Smooth muscle cell (in vitro differentiated cells): ENCODE measurements around the gene ADGRA1. TPM values are rescaled to one million over a fixed set of nuclear protein-coding genes. Genes with fewer than 3 reads are reported as not detected.
"Not testable (repeated sequence)": the region's sequence is repeated elsewhere in the genome, so short reads cannot be mapped to it uniquely, and the experiment has no call there.

ENCODE experiments used
- DNase-seq: peaks from one replicate; lab custom pipeline; 2025; ENCODE audit not compliant: unreplicated experiment; lab: John Stamatoyannopoulos, UW
- H2AFZ ChIP-seq: fragments of 200-600 bp; sonication (generic); 2 replicates; pipeline ENCODE4 v1.6.0; 2016; ENCODE audit warnings: antibody characterized with exemption, low read depth, mild to moderate bottlenecking
- H3F3A ChIP-seq: fragments of 200-600 bp; sonication (generic); 2 replicates; pipeline ENCODE4 v1.6.0; 2017; ENCODE audit warnings: antibody characterized with exemption, low read depth
- H3K27ac ChIP-seq: fragments of 200-600 bp; sonication (generic); 2 replicates; pipeline ENCODE4 v1.5.1; 2016; ENCODE audit warnings: low read depth, mild to moderate bottlenecking
- H3K27me3 ChIP-seq: fragments of 200-600 bp; sonication (generic); 2 replicates; pipeline ENCODE4 v1.6.1; 2016; ENCODE audit warnings: low read depth, mild to moderate bottlenecking
- H3K36me3 ChIP-seq: fragments of 200-600 bp; sonication (generic); 2 replicates; pipeline ENCODE4 v1.5.1; 2016; ENCODE audit warnings: low read depth
- H3K4me1 ChIP-seq: fragments of 200-600 bp; sonication (generic); 2 replicates; pipeline ENCODE4 v1.5.1; 2016; ENCODE audit warnings: low read depth
- H3K4me2 ChIP-seq: fragments of 200-600 bp; sonication (generic); 2 replicates; pipeline ENCODE4 v1.6.0; 2016; ENCODE audit warnings: mild to moderate bottlenecking
- H3K4me3 ChIP-seq: fragments of 200-600 bp; sonication (generic); 2 replicates; pipeline ENCODE4 v1.5.1; 2016; ENCODE audit warnings: mild to moderate bottlenecking
- H3K79me2 ChIP-seq: fragments of 200-600 bp; sonication (generic); 2 replicates; pipeline ENCODE4 v1.6.0; 2016; ENCODE audit warnings: low read depth, mild to moderate bottlenecking
- H3K9ac ChIP-seq: fragments of 200-600 bp; sonication (generic); 2 replicates; pipeline ENCODE4 v1.6.0; 2016; ENCODE audit warnings: low read depth
- H3K9me3 ChIP-seq: fragments of 200-600 bp; sonication (generic); replicated peaks from 2 replicates; pipeline ENCODE4 v1.5.1; 2016; ENCODE audit warnings: low read depth
- H4K20me1 ChIP-seq: fragments of 200-600 bp; sonication (generic); 2 replicates; pipeline ENCODE4 v1.6.0; 2016; ENCODE audit warnings: low read depth
- WGBS: methylation state at CpG from one replicate; pipeline ENCODE4 v1.1.7; 2016; ENCODE audit warnings: low lambda C conversion rate; 5-methylcytosine and 5-hydroxymethylcytosine counted together
- polyA plus RNA-seq: library from polyadenylated mRNA; unstranded; fragments of >200 nt; fragmentation: Nextera tagmentation; extraction: Ambion mirVana; gene quantifications from 2 replicates; pipeline ENCODE4 v1.2.1, GENCODE V29; 2016
- total RNA-seq: library from RNA; depleted of rRNA; stranded (reverse); fragments of >200 nt; gene quantifications from 2 replicates; pipeline ENCODE4 v1.2.3, GENCODE V29; 2014
- TF ChIP-seq, protein P1 (sequence below): fragments of 200-600 bp; sonication (generic); IDR thresholded peaks from 2 replicates; pipeline ENCODE4 v1.5.1; 2017; ENCODE audit warnings: borderline replicate concordance, mild to moderate bottlenecking, antibody characterized with exemption; ENCODE audit not compliant: insufficient read depth, poor library complexity, severe bottlenecking

The ADGRA1 gene
- total and polyA plus RNA-seq, 2 experiments from 2014 or later = not detected

DNA sequence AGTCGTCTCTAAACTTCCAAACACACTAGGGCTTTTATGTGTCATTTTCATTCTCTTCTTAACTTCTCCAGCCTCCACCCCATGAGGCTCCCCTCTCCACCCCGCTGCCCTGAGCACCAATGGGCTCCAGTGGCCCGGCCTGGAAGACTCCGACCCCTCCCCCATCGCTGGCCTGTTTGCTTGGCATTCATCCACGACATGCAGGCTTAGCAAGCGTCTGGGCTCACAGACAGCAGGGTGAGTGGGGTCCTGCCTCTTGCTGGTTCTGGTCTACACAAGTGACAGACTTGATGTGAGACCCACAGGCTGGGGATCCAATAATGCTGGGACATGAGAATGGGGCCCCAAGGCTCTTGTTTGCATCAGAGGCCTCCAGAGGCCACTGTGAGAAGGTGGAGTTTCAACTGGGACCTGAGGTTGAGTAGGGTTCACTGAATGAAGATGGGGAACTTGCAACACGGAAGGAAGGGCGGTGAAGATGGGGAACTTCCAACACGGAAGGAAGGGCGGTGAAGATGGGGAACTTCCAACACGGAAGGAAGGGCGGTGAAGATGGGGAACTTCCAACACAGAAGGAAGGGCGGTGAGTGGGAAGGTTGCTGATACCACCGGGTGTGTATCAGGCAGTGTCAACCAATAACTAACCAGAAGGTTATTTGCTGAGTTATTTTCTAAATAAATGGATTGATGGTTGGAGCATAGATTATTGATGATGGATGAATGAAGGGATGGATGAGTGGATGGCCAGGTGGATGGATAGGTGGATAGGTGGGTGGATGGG, 86.3 kb downstream of the ADGRA1 start:
- no peak for DNase-seq
- Histone ChIP-seq H3K27ac (no peak overlapping the region), H3K4me1 (no peaks in the 10 kb centered on the region), H3K4me3 (no peak overlapping the region), H3K27me3 (no peaks in the 10 kb centered on the region), H3K79me2 (no peaks in the 10 kb centered on the region), H3K9me3 (no peaks in the 10 kb centered on the region), H3K4me2 (no peak overlapping the region), H3K36me3 (no peaks in the 10 kb centered on the region), H4K20me1 (no peaks in the 10 kb centered on the region), H3K9ac (no peak overlapping the region), H3F3A (no peaks in the 10 kb centered on the region), H2AFZ (no peak overlapping the region)
- TF ChIP-seq, protein P1, sequence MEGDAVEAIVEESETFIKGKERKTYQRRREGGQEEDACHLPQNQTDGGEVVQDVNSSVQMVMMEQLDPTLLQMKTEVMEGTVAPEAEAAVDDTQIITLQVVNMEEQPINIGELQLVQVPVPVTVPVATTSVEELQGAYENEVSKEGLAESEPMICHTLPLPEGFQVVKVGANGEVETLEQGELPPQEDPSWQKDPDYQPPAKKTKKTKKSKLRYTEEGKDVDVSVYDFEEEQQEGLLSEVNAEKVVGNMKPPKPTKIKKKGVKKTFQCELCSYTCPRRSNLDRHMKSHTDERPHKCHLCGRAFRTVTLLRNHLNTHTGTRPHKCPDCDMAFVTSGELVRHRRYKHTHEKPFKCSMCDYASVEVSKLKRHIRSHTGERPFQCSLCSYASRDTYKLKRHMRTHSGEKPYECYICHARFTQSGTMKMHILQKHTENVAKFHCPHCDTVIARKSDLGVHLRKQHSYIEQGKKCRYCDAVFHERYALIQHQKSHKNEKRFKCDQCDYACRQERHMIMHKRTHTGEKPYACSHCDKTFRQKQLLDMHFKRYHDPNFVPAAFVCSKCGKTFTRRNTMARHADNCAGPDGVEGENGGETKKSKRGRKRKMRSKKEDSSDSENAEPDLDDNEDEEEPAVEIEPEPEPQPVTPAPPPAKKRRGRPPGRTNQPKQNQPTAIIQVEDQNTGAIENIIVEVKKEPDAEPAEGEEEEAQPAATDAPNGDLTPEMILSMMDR = no peak
- 93% methylated on average over 15 of the region's 15 CpGs for WGBS

DNA sequence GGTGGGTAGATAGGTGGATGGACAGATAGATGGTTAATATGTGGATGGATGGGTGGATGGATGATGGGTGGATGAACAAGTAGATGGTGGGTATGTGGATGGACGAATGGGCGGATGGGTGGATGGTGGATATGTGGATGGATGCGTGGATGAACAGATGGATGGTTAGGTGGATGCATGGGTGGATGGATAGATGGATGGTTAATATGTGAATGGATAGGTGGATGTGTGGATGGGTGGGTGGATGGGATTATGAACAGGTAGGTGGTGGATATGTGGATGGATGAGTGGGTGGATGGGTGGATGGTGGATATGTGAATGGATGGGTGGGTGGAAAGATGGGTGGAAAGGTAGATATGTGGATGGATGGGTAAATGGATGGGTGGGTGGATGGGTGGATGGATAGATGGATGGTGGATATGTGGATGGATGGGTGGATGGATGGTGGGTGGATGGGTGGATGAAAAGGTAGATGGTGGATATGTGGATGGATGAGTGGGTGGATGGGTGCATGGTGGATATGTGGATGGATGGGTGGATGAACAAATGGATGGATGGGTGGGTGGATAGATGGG, 87.1 kb downstream of the ADGRA1 start:
- Histone ChIP-seq H3K27me3 (no peaks in the 10 kb centered on the region), H3K4me3 (no peak overlapping the region), H3K36me3 (no peaks in the 10 kb centered on the region), H3K4me2 (no peak overlapping the region), H3K4me1 (no peaks in the 10 kb centered on the region), H4K20me1 (no peaks in the 10 kb centered on the region), H3K79me2 (no peaks in the 10 kb centered on the region), H3K27ac (no peak overlapping the region), H2AFZ (no peak overlapping the region), H3K9me3 (no peaks in the 10 kb centered on the region), H3F3A (no peaks in the 10 kb centered on the region), H3K9ac (no peak overlapping the region)
- TF ChIP-seq, protein P1 = no peak
- no peak for DNase-seq
- 67% methylated on average over 3 of the region's 3 CpGs for WGBS

DNA sequence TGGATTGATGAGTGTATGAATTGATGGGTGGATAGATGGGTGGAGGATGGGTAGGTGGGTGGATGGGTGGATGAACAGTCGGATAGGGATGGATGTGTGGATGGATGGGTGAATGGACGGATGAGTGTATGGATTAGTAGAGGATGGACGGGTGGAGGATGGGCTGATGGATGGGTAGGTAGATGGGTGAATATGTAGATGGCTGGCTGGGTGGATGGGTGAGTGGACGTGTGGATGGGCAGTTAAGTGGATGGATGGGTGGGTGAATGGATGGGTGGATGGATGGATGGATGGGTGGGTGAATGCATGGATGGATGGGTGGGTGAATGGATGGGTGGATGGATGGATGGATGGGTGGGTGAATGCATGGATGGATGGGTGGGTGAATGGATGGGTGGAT, 87.9 kb downstream of the ADGRA1 start:
- not testable (repeated sequence) for H3K9me3 ChIP-seq, DNase-seq, H3K9ac ChIP-seq, H3F3A ChIP-seq, H4K20me1 ChIP-seq, H3K4me1 ChIP-seq, H3K79me2 ChIP-seq, H3K27me3 ChIP-seq, H3K27ac ChIP-seq, H3K4me3 ChIP-seq, H3K4me2 ChIP-seq, H2AFZ ChIP-seq, H3K36me3 ChIP-seq
- 96% methylated on average over 4 of the region's 4 CpGs for WGBS

DNA sequence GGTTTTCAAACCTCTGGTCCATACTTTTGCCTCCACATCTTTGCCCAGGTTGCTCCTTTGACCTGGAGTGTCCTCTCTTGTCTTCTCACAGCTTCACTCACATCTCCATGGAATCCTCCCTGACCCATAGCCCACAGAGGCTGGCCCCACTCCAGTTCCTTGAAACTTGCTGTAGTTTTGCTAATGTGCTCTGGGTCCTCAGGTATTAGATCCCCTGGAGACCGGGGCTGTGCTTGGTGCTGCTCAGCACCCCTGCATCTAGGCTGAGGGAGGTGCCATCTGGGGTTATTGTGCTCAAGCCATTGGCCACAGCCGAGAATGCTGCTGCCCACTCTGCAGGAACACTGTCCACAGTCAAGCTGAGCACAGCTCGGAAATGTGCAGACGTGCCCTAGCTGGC, 88.8 kb downstream of the ADGRA1 start:
- no peak overlapping the region for H3K4me3 ChIP-seq
- 91% methylated on average over 4 of the region's 4 CpGs for WGBS
- H4K20me1 ChIP-seq = no peaks in the 10 kb centered on the region
- TF ChIP-seq, protein P1 = no peak
- no peak overlapping the region for H3K27ac ChIP-seq
- DNase-seq = no peak
- no peaks in the 10 kb centered on the region for H3K4me1 ChIP-seq
- no peaks in the 10 kb centered on the region for H3K27me3 ChIP-seq
- no peak overlapping the region for H3K4me2 ChIP-seq
- H3K36me3 ChIP-seq = no peaks in the 10 kb centered on the region
- no peaks in the 10 kb centered on the region for H3K79me2 ChIP-seq
- H2AFZ ChIP-seq = no peak overlapping the region
- H3K9me3 ChIP-seq = no peaks in the 10 kb centered on the region
- no peaks in the 10 kb centered on the region for H3F3A ChIP-seq
- no peak overlapping the region for H3K9ac ChIP-seq
